NCI-H1092 treated with DMSO at 0.1 percent for 48 hours (cell line): ENCODE data around the gene PAH.

Source experiments
- DNase-seq: peaks from one replicate; lab custom pipeline; 2025; lab: John Stamatoyannopoulos, UW

Gene PAH

DNA sequence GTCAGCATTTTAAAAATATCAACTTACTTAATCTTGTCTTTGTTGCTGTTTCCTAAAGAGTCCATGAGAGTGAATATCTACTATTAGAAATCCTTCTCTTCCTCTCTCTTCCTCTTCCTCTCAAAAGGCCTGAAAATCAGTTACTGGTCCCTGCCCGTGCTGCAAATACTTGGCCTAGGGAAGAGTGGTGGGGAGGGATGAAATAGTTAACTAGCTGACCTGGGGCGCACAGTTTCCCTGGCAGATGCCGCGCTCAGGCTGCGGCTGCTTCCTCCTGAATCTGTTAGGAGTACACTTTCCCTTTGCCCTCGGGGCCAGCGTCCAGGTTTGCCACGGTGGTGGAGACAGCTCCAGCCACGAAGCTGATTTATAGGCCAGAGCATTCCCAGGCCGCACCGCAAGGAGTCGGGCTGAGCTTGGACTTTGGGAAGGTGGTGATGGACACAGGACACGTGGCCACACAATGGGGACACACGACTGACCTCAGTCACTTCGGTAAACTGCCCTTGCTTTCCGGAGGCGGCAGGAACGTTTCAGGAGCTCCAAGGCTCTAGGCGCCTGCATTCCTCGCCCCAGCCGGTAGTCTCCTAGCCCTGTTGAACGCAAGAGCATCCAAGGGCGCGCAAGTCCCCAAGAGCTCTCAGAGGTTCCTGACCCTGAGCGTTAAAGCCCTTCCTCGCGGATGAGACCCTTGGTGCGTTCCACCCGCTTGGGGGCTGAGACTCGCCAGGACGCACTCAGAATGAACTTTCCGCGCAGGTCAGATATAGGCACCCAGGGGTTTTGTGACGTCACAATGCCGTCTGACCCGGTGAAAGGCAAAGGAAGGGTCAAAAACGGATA lies 33.3 kb upstream of the PAH start:
- peak; percentile 71 for DNase-seq

DNA sequence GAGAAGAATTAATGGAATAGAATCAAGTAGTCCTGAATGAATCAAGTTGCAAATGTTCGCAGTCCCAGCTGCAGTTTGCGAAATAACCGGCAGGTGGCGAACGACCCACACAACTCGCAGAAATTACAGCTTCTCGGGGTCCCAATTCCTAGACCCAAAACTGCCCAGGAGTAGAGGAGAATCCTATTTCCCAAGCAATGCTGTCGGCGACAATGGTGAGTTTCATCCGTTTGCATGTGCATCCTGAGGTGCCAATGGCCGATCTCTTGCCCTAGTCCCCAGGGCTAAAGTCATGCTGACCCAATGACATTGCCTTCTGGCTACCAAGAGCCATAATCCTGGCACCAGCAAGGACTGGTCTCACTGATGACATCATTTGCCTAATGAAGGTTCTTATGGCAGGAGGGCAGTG lies 31.9 kb upstream of the PAH start:
- DNase-seq = peak; percentile 47

DNA sequence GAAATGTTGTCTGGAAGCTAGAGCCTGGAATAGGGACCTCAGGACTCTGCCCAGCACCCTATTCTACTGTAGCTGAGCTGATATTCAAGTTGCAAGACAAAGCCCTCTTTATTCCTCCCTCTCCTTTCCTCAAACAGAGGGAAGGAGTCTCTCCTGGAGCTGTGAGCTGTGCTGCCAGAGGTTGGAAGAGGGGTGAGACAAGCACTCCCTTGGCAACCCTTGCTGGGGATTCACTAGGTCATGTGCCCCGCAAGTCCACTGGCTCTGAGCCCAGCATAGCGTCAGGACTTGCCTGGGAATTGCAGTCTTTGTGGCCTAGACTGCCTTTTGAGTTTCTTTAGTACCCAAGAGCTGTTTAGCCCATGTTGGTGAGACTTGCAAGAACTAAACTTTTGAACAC lies 29.0 kb upstream of the PAH start:
- DNase-seq = peak; percentile 3

DNA sequence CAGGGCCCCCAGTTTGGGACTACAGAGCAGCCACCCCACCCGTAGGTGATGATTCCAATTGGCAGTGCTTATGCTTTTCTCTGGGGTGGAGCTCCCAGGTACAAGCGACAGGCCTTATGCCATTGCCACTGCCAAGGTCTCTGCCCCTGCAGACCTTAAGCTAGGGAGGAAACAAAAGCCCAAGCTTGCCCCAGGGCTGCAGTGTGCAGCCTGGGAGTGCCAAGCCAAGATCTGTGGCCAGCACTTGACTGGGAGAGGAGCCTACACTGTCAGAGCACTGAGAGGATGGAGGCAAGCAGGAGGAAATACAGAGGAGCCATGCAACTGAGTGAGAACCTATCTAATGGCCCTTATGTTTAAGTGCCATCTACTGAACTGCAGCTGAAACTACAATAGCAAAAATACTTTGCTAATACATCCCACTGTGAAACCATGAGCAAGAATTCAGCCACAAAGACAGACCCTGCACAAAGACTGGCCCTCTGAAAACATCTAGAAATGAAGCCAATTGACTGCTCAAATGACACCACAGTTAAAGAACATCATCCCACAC lies 22.7 kb upstream of the PAH start:
- DNase-seq = no peak

DNA sequence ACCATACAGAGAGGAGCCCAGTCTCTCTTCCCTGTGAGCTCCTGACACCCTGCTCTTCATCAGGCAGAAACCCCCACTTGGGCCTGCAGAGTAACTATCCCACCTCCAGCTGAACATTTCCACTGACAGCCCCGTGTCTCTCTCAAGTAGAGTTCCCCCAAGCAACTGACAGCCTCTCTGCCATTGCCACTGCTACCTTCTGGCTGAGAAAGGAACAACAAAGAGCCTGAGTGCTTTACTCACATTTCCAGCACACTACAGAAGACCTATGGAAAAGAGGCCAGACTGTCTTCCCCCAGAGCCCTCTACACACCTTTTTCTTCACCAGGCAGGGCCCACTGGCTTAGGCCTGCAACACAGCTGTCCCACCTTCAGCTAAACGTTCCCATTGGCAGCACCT lies 22.0 kb upstream of the PAH start:
- DNase-seq = no peak

DNA sequence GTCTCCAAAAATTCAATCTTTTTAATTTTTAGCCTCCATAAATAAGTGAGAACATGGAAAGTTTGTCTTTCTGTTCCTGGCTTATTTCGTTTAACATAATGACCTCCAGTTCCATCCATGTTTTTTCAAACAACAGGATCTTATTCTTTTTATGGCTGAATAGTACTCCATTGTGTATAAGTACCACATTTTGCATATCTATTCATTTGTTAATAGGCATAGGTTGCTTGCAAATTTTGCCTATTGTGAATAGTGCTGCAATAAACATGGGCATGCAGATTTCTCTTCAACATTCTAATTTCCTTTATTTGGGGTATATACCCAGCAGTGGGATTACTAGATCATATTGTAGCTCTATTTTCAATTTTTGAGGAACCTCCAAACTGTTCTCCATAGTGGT lies 16.1 kb upstream of the PAH start:
- no peak for DNase-seq

DNA sequence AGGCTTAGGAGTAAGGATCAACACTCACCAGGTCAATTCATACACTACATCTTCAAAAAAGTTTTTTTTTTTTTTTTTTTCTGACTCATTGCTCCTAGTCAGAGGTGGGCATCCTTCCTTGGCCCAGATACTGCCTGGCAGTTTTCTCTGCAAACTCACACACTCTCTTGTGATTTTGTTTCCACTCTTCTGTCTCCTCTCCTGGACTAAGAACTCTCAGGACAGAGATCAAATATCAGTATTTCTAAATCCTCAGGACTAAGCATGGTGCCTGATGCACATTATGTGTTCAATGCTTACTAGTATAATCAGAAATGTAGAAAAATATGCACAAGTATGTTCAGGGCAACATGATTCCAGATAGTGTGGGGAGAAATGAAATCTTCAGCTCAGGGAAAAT lies 10.2 kb upstream of the PAH start:
- no peak for DNase-seq

DNA sequence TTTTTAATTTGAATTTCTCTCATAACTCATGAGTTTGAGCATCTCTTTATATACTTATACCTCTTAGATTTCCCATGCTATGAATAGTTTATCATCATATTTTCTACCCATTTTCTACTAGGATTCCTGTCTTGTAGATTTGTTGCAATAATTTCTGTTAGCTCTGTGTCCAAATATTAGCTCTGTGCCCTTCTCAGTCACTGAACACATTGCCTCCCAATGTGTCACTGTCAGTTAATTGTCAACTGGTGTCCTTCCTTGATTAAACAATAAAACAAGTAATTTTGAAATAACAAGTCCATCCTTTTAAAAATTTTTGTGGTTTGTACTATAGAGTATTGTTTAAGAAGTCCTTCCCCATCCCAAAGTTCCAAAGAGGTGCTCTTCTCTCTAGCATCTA lies 4.2 kb upstream of the PAH start:
- no peak for DNase-seq

DNA sequence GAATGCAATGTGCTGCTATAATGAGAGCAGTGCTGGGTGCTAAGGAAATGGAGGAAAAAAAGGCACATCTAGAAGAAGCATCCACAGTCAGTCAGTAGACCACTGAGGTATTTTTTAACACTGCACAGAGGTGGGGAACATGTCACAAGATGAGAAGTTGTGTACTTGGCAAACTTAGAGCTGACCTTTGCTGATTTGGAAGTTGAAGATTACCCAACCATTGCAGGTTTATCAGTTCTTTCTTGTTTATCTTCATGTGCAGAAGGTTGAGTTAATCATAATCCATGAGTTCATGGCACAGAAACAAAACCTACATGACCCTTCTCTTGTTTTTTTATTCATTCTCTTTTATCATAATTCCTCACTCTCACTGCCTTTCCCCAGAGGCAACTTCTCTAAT lies 3.2 kb upstream of the PAH start:
- no peak for DNase-seq

DNA sequence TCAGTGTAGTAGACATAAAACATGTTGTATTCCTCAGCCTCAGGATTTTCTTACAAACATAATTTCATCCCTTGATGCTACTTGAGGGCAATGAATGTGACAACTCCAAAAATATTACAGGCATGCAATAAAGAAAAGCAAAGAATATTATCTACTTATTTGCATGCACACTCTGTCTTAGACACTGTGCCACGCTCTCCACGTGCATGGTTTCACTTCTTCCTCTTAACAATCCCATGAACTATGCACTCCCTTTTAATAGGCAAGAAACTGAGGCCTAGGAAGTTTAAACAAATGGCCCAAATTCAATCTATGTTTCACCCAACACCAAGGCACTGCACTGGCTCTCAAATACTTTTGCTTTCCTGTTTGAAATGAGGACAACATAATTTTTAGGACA lies 1.8 kb upstream of the PAH start:
- no peak for DNase-seq

DNA sequence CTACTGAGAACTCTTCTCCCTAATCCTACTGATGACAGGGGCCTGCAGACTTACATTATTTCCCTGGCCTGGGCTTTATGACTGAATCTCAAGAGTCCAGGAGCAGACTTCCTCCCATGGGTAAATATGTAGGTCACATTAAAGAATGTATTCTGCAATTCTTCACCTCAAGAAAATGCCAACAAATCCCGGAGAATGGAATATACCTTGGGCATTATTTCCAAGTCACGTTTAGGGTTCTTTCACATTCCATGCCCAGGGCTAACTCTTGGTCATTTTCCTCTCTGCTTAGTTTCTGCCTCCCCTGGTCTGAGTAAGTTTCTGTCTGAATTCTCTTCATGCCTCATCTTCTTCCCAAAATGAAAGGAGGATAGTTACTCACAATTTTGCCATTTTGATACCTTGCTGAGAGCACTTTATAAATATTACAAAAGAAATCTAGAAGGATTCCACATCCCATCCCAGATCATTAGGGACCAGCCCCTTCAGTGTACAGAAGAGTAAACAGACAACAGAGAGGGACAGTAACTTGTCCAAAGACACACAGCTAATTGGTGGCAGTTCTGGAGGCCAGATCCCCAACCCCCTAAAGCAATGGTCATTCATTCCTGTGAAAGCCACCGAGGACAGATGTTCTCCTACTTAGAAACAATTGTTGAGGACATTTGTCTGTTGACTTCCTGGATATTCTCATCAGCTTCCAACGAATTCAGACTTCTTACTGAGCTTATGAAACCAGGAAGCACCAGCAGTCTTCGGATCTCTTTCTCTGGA lies 605 bp downstream of the PAH start:
- no peak for DNase-seq

DNA sequence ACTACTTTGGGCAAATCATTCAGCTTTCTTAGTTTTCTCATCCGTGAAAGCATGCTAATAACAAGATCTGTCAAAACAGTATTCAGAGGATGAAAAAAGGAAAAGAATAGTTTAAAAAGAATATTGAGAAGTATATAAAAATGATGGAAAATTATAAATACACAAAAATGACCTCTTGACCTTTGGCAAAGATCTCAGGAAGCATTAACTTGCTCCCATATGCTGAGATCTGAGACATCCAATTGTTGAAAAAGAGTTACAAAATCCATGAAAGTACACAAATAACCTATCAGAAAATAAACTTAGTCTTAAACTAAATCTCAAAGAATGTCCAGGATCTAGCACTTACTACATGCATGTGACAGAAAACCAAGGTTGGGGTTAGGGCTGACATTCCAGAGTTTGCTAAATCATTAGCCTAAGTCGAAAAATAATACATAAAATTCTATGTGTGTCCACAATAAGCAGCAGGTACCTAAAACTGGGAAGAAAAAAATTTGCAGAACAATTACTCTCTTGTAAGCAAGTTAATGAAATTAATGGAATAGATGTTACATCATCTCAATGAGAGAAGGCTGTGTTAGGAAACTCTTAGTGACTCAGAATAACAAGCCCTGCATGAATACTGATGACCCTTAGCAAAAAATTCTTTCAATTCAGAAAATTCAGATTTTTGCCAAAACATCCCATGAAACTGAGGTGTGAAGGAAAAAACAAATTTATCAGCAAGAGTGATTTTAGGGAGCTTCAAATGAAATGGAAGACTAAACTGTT lies 3.4 kb downstream of the PAH start:
- DNase-seq = no peak

DNA sequence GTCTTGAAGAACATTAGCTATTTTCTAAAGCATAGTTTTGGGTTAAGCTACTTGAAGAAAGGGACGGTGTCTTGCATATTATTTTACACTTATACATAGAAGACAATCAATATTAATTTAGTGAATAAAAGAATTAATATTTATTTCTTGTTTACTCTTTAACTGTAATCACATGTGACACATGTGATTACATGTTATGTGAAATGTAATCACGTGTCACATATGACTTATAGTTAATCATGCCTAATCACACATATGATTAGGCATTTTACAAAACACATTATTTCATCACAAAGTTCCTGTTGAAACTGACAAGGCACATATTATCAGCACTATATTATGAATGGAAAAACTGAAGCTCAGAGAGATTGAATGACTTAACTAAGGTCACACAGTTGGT lies 4.8 kb downstream of the PAH start:
- DNase-seq = no peak

DNA sequence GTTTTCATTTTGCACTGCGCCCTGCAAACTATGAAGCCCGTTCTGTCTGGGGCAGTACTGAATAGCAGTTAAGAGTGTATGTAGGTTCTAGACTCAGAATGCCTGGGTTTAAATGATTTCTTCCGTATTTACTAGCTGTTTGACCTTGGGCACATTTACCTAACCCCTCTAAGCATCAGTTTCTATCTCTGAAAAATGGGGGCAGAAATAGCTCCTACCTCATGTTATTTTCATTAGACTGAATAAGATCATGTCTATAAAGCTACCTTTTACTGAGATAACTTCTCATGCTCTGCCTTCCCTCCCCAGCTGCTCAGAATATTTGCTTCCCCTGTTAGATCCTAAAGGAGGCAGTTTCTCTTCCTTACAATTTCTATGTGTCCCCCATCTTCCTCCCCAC lies 5.7 kb downstream of the PAH start:
- no peak for DNase-seq

DNA sequence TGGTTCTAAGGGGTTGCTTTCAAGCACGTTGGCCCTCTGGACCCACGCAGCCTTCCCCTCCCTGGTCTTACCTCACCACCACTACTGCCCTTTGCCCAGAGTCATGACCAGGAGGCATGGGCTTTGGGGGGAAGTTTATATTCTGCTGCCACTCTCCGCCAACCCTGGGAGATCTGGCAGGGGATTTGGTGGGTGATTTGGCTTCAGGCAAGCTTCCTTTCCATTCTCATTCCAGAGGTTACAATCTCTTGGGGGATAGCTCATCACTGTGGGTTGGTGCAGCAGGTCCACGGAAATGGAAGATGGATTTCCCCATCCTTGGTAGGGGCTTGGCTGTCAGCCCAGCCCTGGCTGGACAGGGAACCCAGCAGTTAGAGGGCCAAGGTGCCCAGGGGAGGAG lies 6.3 kb downstream of the PAH start:
- no peak for DNase-seq

DNA sequence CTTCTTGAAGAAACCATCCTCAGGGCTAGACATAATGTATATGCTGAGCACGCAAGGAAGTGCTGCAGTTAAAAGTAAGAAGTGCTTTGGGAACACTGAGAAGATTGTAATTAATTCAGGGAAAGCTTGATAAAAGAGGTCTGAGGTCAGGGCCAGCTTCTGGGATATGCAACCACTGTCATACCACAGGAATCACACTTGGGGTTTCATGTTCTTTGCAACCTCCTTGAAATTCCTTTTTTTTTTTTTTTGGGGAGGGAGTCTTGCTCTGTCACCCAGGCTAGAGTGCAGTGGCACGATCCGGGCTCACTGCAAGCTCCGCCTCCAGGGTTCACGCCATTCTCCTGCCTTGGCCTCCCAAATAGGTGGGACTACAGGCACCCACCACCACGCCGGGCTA lies 6.9 kb downstream of the PAH start:
- DNase-seq = no peak

DNA sequence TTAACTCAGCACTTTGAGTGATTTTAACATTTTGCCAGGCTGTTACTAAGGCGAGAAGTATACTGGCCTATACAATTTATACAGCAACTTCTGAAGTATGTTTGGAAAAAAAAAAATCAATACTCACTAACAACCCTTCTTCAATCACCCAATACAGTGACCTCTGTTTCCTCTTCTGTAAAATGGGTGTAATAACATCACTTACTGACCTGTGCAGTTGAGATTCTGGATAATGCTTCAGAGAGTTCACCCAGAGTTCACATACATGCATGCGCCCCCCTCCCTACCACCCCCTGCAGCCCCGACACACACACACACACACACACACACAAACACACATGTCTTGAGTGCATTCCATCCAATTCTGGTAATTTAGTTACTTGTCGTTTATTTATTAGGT lies 9.1 kb downstream of the PAH start:
- no peak for DNase-seq

DNA sequence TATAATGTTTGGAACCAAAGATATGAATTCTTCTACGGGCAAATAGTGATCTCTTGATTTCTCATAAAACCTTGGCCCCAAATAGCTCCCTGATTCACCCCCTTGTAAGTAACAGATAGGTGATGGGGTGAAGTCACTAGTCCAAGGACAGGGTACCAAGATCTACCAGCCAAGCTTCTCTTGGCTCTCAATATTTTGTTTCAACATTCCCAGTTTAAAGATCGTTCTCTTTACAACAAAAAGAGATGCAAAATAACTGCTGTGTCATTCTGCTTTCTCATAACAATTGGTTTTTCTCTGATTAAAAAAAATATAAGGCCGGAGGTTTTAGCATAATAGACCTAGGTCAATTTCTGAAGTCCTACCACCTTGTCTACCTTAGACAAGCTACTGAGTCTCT lies 11.8 kb downstream of the PAH start:
- DNase-seq = no peak

DNA sequence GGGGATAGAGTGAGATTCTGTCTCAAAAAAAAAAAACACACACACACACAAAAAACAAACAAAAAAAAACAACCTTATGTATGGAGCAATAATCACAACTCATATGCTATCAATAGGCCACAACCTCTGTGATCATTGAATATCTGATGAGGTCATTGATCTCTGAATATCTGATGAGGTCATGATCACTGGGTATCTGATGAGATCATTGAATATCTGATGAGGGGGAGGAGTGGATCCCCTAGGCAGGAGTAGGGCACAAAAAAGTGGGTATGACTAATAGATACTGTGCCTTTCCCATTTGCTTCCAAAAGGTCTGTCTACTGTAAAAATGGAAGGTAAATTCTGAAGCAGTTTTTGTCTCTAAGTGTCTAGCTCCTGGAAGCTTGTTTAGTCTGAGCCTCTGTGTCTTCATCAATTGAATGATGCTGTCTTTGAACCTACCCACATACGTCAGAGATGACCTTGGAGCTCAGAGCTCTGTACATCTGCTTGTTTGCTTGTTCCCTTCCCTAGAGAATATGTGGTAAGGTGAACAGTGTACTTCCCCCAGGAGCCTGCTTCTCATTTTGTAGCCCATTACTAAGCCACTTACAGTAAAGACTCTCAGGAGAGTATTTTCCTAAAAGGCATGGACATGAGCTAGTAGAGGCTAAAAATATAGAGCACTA lies 13.6 kb downstream of the PAH start:
- DNase-seq = no peak

DNA sequence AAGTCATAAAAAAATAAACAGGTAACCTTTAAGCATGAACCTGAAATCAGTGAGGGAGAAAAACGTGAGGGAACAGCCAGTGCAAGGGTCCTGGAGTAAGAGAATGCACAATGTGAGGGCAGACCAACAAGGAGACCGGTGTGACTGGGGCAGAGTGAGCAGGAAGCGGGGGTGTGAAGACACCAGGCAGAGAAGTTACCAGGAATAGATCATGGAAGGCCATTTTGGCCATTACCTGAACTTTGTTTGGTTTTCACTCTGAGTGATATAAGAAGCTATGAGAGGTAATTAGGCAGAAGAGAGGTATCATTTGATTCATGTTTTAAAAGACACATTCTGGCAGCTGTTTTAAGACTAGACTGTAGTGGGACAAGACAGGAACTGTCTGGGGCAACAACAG lies 15.0 kb downstream of the PAH start:
- no peak for DNase-seq

DNA sequence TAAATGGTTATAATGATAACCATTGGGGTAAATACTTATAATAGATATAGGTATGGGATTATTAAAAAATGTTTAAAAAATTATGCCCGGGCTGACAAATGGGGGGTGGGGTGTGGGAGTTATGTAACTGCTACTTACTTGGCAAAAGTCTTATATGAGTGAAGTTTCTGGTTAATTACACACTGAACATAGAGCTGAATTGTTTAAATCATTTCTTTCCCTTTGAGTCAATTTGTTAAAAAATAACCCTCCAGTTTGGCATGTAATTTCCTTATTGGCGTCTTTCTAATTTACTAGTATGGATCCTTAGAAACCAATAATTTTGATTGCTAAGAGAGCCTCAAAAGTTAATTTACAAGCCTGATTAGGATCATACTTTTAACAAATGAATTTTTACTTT lies 16.7 kb downstream of the PAH start:
- DNase-seq = no peak

DNA sequence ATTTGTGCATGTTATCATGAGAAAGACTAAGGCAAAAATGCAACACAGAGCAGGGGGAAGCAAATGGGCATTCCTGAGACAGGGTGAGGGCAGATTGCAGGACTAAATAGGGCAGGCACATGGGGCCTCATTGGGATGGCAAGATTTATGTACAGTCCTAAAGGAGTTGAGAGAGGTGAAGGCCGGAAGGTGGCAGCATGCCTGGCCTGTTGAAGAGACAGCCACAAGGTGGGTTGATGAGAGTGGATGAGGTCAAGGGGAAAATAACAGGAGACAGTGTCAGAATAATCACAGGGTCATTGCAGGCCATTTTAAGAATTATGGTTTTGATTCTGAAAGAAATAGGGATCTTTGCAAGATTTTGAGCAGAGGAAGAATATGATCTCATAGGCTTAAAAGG lies 21.0 kb downstream of the PAH start:
- DNase-seq = no peak
